Esophagus (tissue), 2 donors: ENCODE measurements around the gene POP5. TPM values are rescaled to one million over a fixed set of nuclear protein-coding genes. Genes with fewer than 3 reads are reported as not detected.
"Not testable (repeated sequence)": the region's sequence is repeated elsewhere in the genome, so short reads cannot be mapped to it uniquely, and the experiment has no call there.

Source experiments
- H3K27ac ChIP-seq, 2 donors: one replicate each; pipeline ENCODE4 v1.5.1; 2013; ENCODE audit warnings: low read depth in 2 of 2, mild to moderate bottlenecking in 2 of 2, inconsistent platforms in 1 of 2, low read length in 1 of 2, moderate library complexity in 1 of 2
- H3K27me3 ChIP-seq, 2 donors: one replicate each; pipeline ENCODE4 v1.6.1; 2013; ENCODE audit warnings: low read length in 2 of 2, control low read depth in 1 of 2, mild to moderate bottlenecking in 1 of 2; ENCODE audit not compliant: insufficient read depth in 2 of 2, control insufficient read depth in 1 of 2
- H3K36me3 ChIP-seq, 2 donors: one replicate each; pipeline ENCODE4 v1.6.1; 2013; ENCODE audit warnings: low read length in 1 of 2; ENCODE audit not compliant: control insufficient read depth in 2 of 2, insufficient read depth in 2 of 2
- H3K4me1 ChIP-seq, 2 donors: one replicate each; pipeline ENCODE4 v1.6.1; 2013; ENCODE audit warnings: low read length in 1 of 2; ENCODE audit not compliant: control insufficient read depth in 2 of 2, insufficient read depth in 2 of 2
- H3K4me3 ChIP-seq, 2 donors: one replicate each; pipeline ENCODE4 v1.5.1; 2013; ENCODE audit warnings: low read length in 2 of 2, mild to moderate bottlenecking in 2 of 2, low read depth in 1 of 2, moderate library complexity in 1 of 2
- H3K9me3 ChIP-seq, 2 donors: one replicate each; pipeline ENCODE4 v1.6.1; 2013; ENCODE audit warnings: mild to moderate bottlenecking in 2 of 2, low read depth in 1 of 2, low read length in 1 of 2, moderate library complexity in 1 of 2; ENCODE audit not compliant: control insufficient read depth in 2 of 2, insufficient read depth in 1 of 2
- WGBS, 2 donors: extraction: QIAGEN DNeasy Blood & Tissue Kit; methylation state at CpG; one replicate each; pipeline ENCODE4 v1.1.7; 2013; 5-methylcytosine and 5-hydroxymethylcytosine counted together
- polyA plus RNA-seq, 2 donors: library from polyadenylated mRNA; stranded (reverse); fragments of 200-250 nt; gene quantifications; one replicate each; pipeline ENCODE4 v1.2.3, GENCODE V29; 2013
- donor health status: healthy with polysubstance abuse.
- donor health status: Bipolar disorder and iron deficiency.

POP5 gene
- polyA plus RNA-seq, 2 donors, result 35.8 to 38.8 TPM

DNA sequence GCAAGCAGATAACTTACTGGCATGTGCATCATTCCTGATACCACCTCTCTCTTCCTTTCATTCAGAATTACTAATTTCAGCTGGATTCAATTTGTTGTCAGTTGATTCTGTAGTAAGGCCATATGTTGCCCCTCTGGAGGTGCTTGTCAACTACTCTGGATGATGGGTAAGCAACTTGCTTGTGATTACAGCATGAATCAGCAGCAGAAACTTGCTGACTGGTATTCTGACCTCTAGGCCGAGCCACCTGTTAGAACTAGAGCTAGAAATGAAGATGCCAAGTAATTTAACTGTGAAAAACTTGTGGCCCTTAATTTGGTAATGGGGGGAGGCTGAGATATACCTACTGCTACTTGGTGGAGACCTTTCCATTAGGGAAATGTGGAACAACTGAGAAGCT is 41.9 kb downstream of the POP5 start:
- peak overlapping the region; percentile 73 to 76 for H3K27ac ChIP-seq
- 27 to 46% methylated on average over 1 of the region's 1 CpG for WGBS, 2 donors

GRCh38 chr12:120538281-120539156 is 42.7 kb downstream of the POP5 start:
- H3K27me3 ChIP-seq, result no peaks in the 10 kb centered on the region
- H3K4me1 ChIP-seq, result peaks cover 3 to 5% of the 10 kb centered on the region in 2 donors
- H3K27ac ChIP-seq, result peak overlapping the region; percentile 76 to 86
- H3K9me3 ChIP-seq, result no peaks in the 10 kb centered on the region
- 14 to 16% methylated on average over 6 of the region's 6 CpGs for WGBS, 2 donors
- peak overlapping the region in 1 of 2 donors; percentile 89 for H3K4me3 ChIP-seq
- H3K36me3 ChIP-seq, result no peaks in the 10 kb centered on the region

More for the DNA sequence above, 41.9 kb downstream of the POP5 start:
- no peak overlapping the region for H3K4me3 ChIP-seq
- peaks cover 3 to 5% of the 10 kb centered on the region in 2 donors for H3K4me1 ChIP-seq
- no peaks in the 10 kb centered on the region for H3K27me3 ChIP-seq
- no peaks in the 10 kb centered on the region for H3K9me3 ChIP-seq
- H3K36me3 ChIP-seq, result no peaks in the 10 kb centered on the region

GRCh38 chr12:120537856-120538220 is 43.4 kb downstream of the POP5 start:
- Histone ChIP-seq H3K27me3 (no peaks in the 10 kb centered on the region), H3K36me3 (no peaks in the 10 kb centered on the region), H3K4me3 (peak overlapping the region in 1 of 2 donors; percentile 89), H3K27ac (peak overlapping the region; percentile 40 to 57), H3K4me1 (peaks cover 3 to 5% of the 10 kb centered on the region in 2 donors), H3K9me3 (no peaks in the 10 kb centered on the region)
- 24 to 43% methylated on average over 4 of the region's 4 CpGs for WGBS, 2 donors

GRCh38 chr12:120536064-120536791 is 45.0 kb downstream of the POP5 start:
- H3K9me3 ChIP-seq, result no peaks in the 10 kb centered on the region
- H3K4me3 ChIP-seq, result peak overlapping the region; percentile 22 to 89
- 41 to 46% methylated on average over 13 of the region's 13 CpGs for WGBS, 2 donors
- no peaks in the 10 kb centered on the region for H3K36me3 ChIP-seq
- H3K27ac ChIP-seq, result peak overlapping the region in 1 of 2 donors; percentile 45
- peaks cover 3 to 5% of the 10 kb centered on the region in 2 donors for H3K4me1 ChIP-seq
- no peaks in the 10 kb centered on the region for H3K27me3 ChIP-seq

- peak overlapping the region; percentile 84 to 89 for H3K4me3 ChIP-seq
- 1% methylated on average over 52 of the region's 52 CpGs for WGBS, 2 donors
- no peaks in the 10 kb centered on the region for H3K9me3 ChIP-seq
- H3K27ac ChIP-seq, result peak overlapping the region; percentile 83 to 99
- H3K27me3 ChIP-seq, result no peaks in the 10 kb centered on the region
- no peaks in the 10 kb centered on the region for H3K36me3 ChIP-seq
- H3K4me1 ChIP-seq, result peaks cover 3 to 5% of the 10 kb centered on the region in 2 donors
Measured at GRCh38 chr12:120534703-120535655, 46.2 kb downstream of the POP5 start.

DNA sequence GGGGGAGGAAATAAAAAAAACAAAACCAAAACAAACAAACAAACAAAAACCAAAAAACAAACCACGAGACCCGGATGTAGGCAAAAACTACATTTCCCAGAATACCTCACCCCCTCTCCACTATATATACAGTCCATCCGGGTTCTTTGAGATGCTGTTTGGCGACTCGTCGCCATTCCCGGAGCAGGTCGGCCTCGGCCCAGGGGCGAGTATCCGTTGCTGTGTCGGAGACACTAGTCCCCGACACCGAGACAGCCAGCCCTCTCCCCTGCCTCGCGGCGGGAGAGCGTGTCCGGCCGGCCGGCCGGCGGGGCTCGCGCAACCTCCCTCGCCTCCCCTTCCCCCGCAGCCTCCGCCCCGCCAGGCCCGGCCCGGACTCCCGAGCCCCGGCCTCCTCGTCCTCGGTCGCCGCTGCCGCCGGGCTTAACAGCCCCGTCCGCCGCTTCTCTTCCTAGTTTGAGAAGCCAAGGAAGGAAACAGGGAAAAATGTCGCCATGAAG is 46.9 kb downstream of the POP5 start, which contains the start of gene RNF10:
TSS of gene RNF10 (plus strand) at position 154 of the 500 bp plus-strand sequence. CDS start 456 bp downstream, outside the sequence.
- no peaks in the 10 kb centered on the region for H3K9me3 ChIP-seq
- peak within 1 kb of the TSS; percentile 84 to 89 for H3K4me3 ChIP-seq
- H3K36me3 ChIP-seq, result no peaks in the 10 kb centered on the region
- peak within 1 kb of the TSS; percentile 83 to 99 for H3K27ac ChIP-seq
- H3K4me1 ChIP-seq, result peaks cover 3 to 5% of the 10 kb centered on the region in 2 donors
- 0% methylated on average over 34 to 43 of the region's 43 CpGs for WGBS, 2 donors
- H3K27me3 ChIP-seq, result no peaks in the 10 kb centered on the region

DNA sequence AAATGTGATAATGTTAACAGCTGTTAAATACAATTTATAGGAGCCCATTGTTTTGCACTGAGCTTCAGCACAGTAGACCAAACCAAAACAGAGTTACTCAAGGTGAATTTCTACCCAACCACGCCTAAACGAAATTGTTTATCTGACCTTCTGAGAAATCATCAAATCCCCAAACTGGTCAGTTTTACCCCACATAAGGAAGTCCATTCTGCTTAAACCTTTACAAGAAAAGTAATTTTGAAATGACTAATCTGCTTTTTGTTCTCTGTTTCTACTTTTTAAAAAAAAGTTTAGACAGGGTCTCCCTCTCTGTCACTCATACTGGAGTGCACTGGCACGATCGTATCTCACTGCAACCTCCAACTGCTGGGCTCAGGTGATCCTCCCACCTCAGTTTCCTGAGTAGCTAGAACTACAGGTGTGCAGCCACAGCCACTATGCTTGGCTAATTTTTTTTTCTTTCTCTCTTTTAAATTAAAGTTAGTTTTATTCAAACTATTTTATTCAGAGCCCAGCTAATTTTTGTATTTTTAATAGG is 48.4 kb downstream of the POP5 start:
- no peaks in the 10 kb centered on the region for H3K36me3 ChIP-seq
- no peak overlapping the region for H3K4me3 ChIP-seq
- peaks cover 3 to 5% of the 10 kb centered on the region in 2 donors for H3K4me1 ChIP-seq
- WGBS, 2 donors, result 71 to 73% methylated on average over 4 of the region's 4 CpGs
- no peaks in the 10 kb centered on the region for H3K27me3 ChIP-seq
- H3K9me3 ChIP-seq, result no peaks in the 10 kb centered on the region
- no peak overlapping the region for H3K27ac ChIP-seq

DNA sequence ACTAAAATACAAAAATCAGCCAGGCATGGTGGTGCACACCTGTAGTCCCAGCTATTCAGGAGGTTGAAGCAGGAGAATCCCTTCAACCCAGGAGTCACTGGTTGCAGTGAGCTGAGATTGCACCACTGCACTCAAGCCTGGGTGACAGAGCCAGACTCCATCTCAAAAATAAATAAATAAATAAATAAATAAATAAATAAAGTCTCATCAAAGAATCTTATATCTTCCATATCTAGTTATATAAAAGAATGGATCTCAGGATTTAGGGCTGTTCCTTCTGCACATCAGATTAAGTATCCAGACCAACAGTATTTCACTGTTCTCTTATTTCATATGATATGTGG is 50.8 kb downstream of the POP5 start:
- Histone ChIP-seq H3K4me3 (peak overlapping the region; percentile 11 to 78), H3K27ac (peak overlapping the region; percentile 66 to 83)
- not testable (repeated sequence) for H3K9me3 ChIP-seq, H3K27me3 ChIP-seq, H3K4me1 ChIP-seq, H3K36me3 ChIP-seq
